ENCODE measurements around the gene SLC25A10.
A peak's percentile ranks its signal among the peaks of the same experiment; 100 is the strongest.

Gene SLC25A10

GRCh38 chr17:81680150-81680549 lies 31.9 kb upstream of the SLC25A10 start:
- DNase-seq (ENCODE audit: low read depth, low spot score): no peak
- H3K4me3 ChIP-seq (ENCODE audit: low read depth, low read length): no peak overlapping the region
- TF ChIP-seq, protein P1, sequence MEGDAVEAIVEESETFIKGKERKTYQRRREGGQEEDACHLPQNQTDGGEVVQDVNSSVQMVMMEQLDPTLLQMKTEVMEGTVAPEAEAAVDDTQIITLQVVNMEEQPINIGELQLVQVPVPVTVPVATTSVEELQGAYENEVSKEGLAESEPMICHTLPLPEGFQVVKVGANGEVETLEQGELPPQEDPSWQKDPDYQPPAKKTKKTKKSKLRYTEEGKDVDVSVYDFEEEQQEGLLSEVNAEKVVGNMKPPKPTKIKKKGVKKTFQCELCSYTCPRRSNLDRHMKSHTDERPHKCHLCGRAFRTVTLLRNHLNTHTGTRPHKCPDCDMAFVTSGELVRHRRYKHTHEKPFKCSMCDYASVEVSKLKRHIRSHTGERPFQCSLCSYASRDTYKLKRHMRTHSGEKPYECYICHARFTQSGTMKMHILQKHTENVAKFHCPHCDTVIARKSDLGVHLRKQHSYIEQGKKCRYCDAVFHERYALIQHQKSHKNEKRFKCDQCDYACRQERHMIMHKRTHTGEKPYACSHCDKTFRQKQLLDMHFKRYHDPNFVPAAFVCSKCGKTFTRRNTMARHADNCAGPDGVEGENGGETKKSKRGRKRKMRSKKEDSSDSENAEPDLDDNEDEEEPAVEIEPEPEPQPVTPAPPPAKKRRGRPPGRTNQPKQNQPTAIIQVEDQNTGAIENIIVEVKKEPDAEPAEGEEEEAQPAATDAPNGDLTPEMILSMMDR (IDR thresholded peaks at IDR 0.05; ENCODE audit: low read depth, low read length): no peak
- in situ Hi-C loops (cut with HindIII; ENCODE audit: low sequenced_read_pairs): no loop called here

- DNase-seq (ENCODE audit: low read depth, low spot score): no peak
- no peak overlapping the region for H3K4me3 ChIP-seq (ENCODE audit: low read depth, low read length)
- in situ Hi-C loops (cut with HindIII; ENCODE audit: low sequenced_read_pairs): no loop called here
- TF ChIP-seq, protein P1 (IDR thresholded peaks at IDR 0.05; ENCODE audit: low read depth, low read length): no peak
These were observed 30.4 kb upstream of the SLC25A10 start for GRCh38 chr17:81681672-81682071.

DNA sequence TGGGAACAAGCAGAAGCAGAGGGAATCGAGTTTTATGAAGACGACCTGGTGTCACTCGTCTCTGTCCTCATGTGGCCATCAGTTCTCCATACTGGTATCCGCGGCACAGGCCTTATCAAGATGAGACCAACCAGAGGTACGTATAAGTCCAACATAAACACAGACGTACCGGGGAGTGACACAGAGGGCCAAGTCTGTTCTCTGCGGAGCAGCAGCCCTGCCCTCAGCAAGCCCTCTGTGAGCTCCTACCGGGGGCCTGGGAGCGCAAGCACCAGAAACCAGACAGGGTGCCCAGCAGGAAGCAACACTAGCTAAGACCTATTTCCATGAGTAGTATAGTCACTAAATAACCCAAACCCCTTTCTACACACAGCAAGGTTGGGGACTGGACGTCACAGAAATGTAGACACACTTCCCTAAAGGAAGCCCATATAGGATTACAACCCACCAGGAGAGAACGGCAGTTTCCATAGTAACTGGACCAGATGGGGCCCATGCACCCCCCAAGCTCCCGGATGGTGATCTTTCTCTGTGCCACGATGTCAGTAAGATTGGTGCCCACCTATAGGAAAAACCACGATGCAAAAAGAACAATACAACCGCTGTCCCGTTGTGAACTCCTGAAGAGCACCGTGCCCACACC lies 29.4 kb upstream of the SLC25A10 start:
- DNase-seq (ENCODE audit: low read depth, low spot score): peak; percentile 16
- in situ Hi-C loops (cut with HindIII; ENCODE audit: low sequenced_read_pairs): no loop called here

DNA sequence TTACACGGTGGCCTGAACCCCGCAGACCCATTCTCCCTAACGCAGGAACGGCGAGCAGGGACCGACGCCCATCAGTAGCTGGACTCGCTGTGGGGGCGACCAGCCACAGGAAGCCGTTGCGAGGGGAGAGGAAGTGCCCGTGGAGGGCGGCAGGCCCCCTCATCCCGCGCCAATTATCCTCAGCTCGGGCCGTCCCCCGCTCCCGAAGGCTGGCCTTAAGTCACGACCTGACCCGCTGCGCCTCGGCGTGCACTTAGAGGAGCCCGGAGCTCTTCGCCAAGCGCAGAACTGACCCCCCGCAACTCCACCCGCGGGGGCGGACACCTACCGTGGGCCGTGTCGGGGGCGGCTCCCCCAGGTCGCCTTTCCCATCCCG lies 28.9 kb upstream of the SLC25A10 start:
- in situ Hi-C loops (cut with HindIII; ENCODE audit: low sequenced_read_pairs): no loop called here
- TF ChIP-seq, protein P1 (IDR thresholded peaks at IDR 0.05; ENCODE audit: low read depth, low read length): no peak
- peak overlapping the region; percentile 94 for H3K4me3 ChIP-seq (ENCODE audit: low read depth, low read length)
- DNase-seq (ENCODE audit: low read depth, low spot score): no peak

More for the DNA sequence above, 29.4 kb upstream of the SLC25A10 start:
- TF ChIP-seq, protein P1 (IDR thresholded peaks at IDR 0.05; ENCODE audit: low read depth, low read length): no peak
- H3K4me3 ChIP-seq (ENCODE audit: low read depth, low read length): peak overlapping the region; percentile 94

GRCh38 chr17:81683584-81684441 lies 28.3 kb upstream of the SLC25A10 start, which contains the start of the genes ARL16 and HGS:
Gene ARL16, minus strand, starts transcription at chr17:81683797. Its CDS starts 44 bp downstream, at chr17:81683753.
Gene HGS, plus strand, starts transcription at chr17:81684011. Its CDS starts 56 bp downstream, at chr17:81684067.
- in situ Hi-C loops (cut with HindIII; ENCODE audit: low sequenced_read_pairs): no loop called here
- DNase-seq (ENCODE audit: low read depth, low spot score): peak; percentile 100
- TF ChIP-seq, protein P1 (IDR thresholded peaks at IDR 0.05; ENCODE audit: low read depth, low read length): no peak
- peak within 1 kb of the TSS; percentile 94 for H3K4me3 ChIP-seq (ENCODE audit: low read depth, low read length)

GRCh38 chr17:81684442-81684911 lies 27.6 kb upstream of the SLC25A10 start:
- TF ChIP-seq, protein P1 (IDR thresholded peaks at IDR 0.05; ENCODE audit: low read depth, low read length): no peak
- H3K4me3 ChIP-seq (ENCODE audit: low read depth, low read length): peak overlapping the region; percentile 94
- in situ Hi-C loops (cut with HindIII; ENCODE audit: low sequenced_read_pairs): no loop called here

More at GRCh38 chr17:81684442-81684911, 27.6 kb upstream of the SLC25A10 start:
- DNase-seq (ENCODE audit: low read depth, low spot score): peak; percentile 77
